Ovary (tissue), 9 donors: Measurements from ENCODE around the gene SFTPA2. TPM values are rescaled to one million over a fixed set of nuclear protein-coding genes. Genes with fewer than 3 reads are reported as not detected.
"Not testable (repeated sequence)": the region's sequence is repeated elsewhere in the genome, so short reads cannot be mapped to it uniquely, and the experiment has no call there.

Source experiments
- DNase-seq, 5 donors: peaks; one replicate each; pipeline ENCODE4 v3.0.0-alpha.2; 2019 to 2020
- H3K27ac ChIP-seq, 2 donors: fragments of 200-600 bp; one replicate each; pipeline versions ENCODE4 v1.5.1 to v1.8.0; 2019 to 2022
- H3K27me3 ChIP-seq: fragments of 200-600 bp; one replicate; pipeline ENCODE4 v1.8.0; 2022
- H3K36me3 ChIP-seq: fragments of 200-600 bp; sonication (generic); one replicate; pipeline ENCODE4 v1.5.1; 2019
- H3K4me1 ChIP-seq: one replicate; pipeline ENCODE4 v1.8.1; 2013; ENCODE audit warnings: mild to moderate bottlenecking, moderate library complexity; ENCODE audit not compliant: insufficient read depth
- H3K4me3 ChIP-seq: fragments of 200-600 bp; sonication (generic); one replicate; pipeline ENCODE4 v1.5.1; 2017
- H3K9me3 ChIP-seq, 2 donors: fragments of 200-600 bp in 1 of 2; sonication (generic) in 1 of 2; one replicate each; pipeline versions ENCODE4 v1.5.1 to v1.8.1; 2013 to 2019; ENCODE audit warnings: mild to moderate bottlenecking in 1 of 2, moderate library complexity in 1 of 2
- CTCF ChIP-seq, 3 donors: fragments of 450-650 bp in 2 of 3; fragments of 200-600 bp in 1 of 3; IDR thresholded peaks; one replicate each; pipeline versions ENCODE4 v1.5.1 to v1.8.0; 2016 to 2022; ENCODE audit warnings: antibody characterized with exemption in 3 of 3, mild to moderate bottlenecking in 1 of 3
- EP300 ChIP-seq: sonication (generic); formaldehyde crosslinking; IDR thresholded peaks from one replicate; pipeline ENCODE4 v1.6.1; 2017; ENCODE audit warnings: antibody characterized with exemption
- POLR2A ChIP-seq: fragments of 450-650 bp; IDR thresholded peaks from one replicate; pipeline ENCODE4 v1.6.1; 2017; ENCODE audit warnings: antibody characterized with exemption, mild to moderate bottlenecking, moderate library complexity
- WGBS, 3 donors: extraction: QIAGEN DNeasy Blood & Tissue Kit in 1 of 3; methylation state at CpG; one replicate each; pipeline versions ENCODE4 v1.1.5 to v1.1.7; 2013 to 2017; 5-methylcytosine and 5-hydroxymethylcytosine counted together
- intact Hi-C, 4 donors: fragments of 100-400 bp; cut with DNase I; formaldehyde crosslinking; loops; one replicate each; pipeline versions ENCODE4 v1.11.0 to v1.15.1; 2022 to 2023
- polyA plus RNA-seq, 2 donors: library from polyadenylated mRNA; stranded (reverse); fragments of 200-250 nt in 1 of 2; fragments of 350-450 nt in 1 of 2; fragmentation: Illumina TruSeq in 1 of 2; extraction: RNeasy Lipid Tissue Mini Kit (QIAGEN cat#74804) in 1 of 2; gene quantifications; one replicate each; pipeline ENCODE4 v1.2.3, GENCODE V29; 2013 to 2014
- total RNA-seq, 7 donors: library from RNA; depleted of rRNA in 2 of 7; stranded (reverse); fragments of >200 nt in 2 of 7; fragmentation: NEBNext Ultra II Directional in 3 of 7; extraction: Animal tissue kit (Norgen Biotek cat#: 25700) in 3 of 7; gene quantifications; one replicate each; pipeline versions ENCODE4 v1.1.0 to v1.2.4, GENCODE V29; 2016 to 2023
- donor health status: DM: no; HTN: no; CAD: no; lungs with moderate emphysema.
- donor health status: DM: no; HTN: no; CAD: no.
- donor health status: Bipolar disorder and iron deficiency.
- donor health status: DM: yes; HTN: yes; CAD: no.
- donor health status: DM: no; HTN: no; CAD: no.
- donor health status: DM: yes; HTN: yes; CAD: no.

The SFTPA2 gene
- total and polyA plus RNA-seq, 9 donors: 0.04 to 9.1 (median 0.48) TPM; not detected in 2

- no peak overlapping the region for H3K4me3 ChIP-seq
- no peaks in the 10 kb centered on the region for H3K27me3 ChIP-seq
- no peaks in the 10 kb centered on the region for H3K4me1 ChIP-seq
- TF ChIP-seq CTCF (IDR thresholded peaks at IDR 0.05) (no peak), POLR2A (no peak), EP300 (no peak)
- no peaks in the 10 kb centered on the region for H3K36me3 ChIP-seq
- no peaks in the 10 kb centered on the region for H3K9me3 ChIP-seq
- intact Hi-C loops: no loop called here
- no peak for DNase-seq
- H3K27ac ChIP-seq: no peak overlapping the region
Measured at GRCh38 chr10:79588800-79589199, 28.6 kb upstream of the SFTPA2 start.

- intact Hi-C loops: no loop called here
- no peak for TF ChIP-seq EP300
- TF ChIP-seq CTCF (IDR thresholded peaks at IDR 0.05): no peak
- TF ChIP-seq POLR2A: no peak
- H3K36me3 ChIP-seq: no peaks in the 10 kb centered on the region
- no peak overlapping the region for H3K27ac ChIP-seq
- no peak for DNase-seq
- H3K27me3 ChIP-seq: no peaks in the 10 kb centered on the region
- 28 to 57% (median 30%) methylated on average over 2 of the region's 2 CpGs for WGBS, 3 donors
- H3K9me3 ChIP-seq: no peaks in the 10 kb centered on the region
- H3K4me3 ChIP-seq: no peak overlapping the region
- H3K4me1 ChIP-seq: no peaks in the 10 kb centered on the region
Measured at GRCh38 chr10:79586933-79587332, 26.7 kb upstream of the SFTPA2 start.

GRCh38 chr10:79585870-79586527 is 25.8 kb upstream of the SFTPA2 start:
- intact Hi-C loops: no loop called here
- TF ChIP-seq EP300: no peak
- TF ChIP-seq POLR2A: no peak
- no peak for TF ChIP-seq CTCF (IDR thresholded peaks at IDR 0.05)
- Histone ChIP-seq H3K4me1 (no peaks in the 10 kb centered on the region), H3K9me3 (no peaks in the 10 kb centered on the region), H3K27ac (no peak overlapping the region), H3K4me3 (no peak overlapping the region), H3K27me3 (no peaks in the 10 kb centered on the region), H3K36me3 (no peaks in the 10 kb centered on the region)
- 88 to 91% (median 89%) methylated on average over 11 of the region's 11 CpGs for WGBS, 3 donors
- no peak for DNase-seq

GRCh38 chr10:79583488-79584024 is 23.3 kb upstream of the SFTPA2 start:
- no peak for DNase-seq
- Histone ChIP-seq H3K4me3 (no peak overlapping the region), H3K9me3 (no peaks in the 10 kb centered on the region), H3K4me1 (no peaks in the 10 kb centered on the region), H3K27me3 (no peaks in the 10 kb centered on the region), H3K36me3 (no peaks in the 10 kb centered on the region), H3K27ac (no peak overlapping the region)
- WGBS, 3 donors: 83 to 88% (median 88%) methylated on average over 7 of the region's 7 CpGs
- intact Hi-C loops: no loop called here
- TF ChIP-seq EP300: no peak
- TF ChIP-seq POLR2A: no peak
- TF ChIP-seq CTCF (IDR thresholded peaks at IDR 0.05): no peak

- 69 to 77% (median 76%) methylated on average over 1 to 6 of the region's 6 CpGs for WGBS, 3 donors
- intact Hi-C loops, H3K27me3 ChIP-seq, DNase-seq, H3K4me3 ChIP-seq, H3K4me1 ChIP-seq, H3K36me3 ChIP-seq, H3K27ac ChIP-seq, H3K9me3 ChIP-seq: not testable (repeated sequence)
Measured at GRCh38 chr10:79582954-79583353, 22.7 kb upstream of the SFTPA2 start.
